HepG2 (cell line): ENCODE measurements around the gene UCHL3. TPM values are rescaled to one million over a fixed set of nuclear protein-coding genes. Genes with fewer than 3 reads are reported as not detected.
"Not testable (repeated sequence)": the region's sequence is repeated elsewhere in the genome, so short reads cannot be mapped to it uniquely, and the experiment has no call there.

Experiments
- ATAC-seq: fragments of 200-7000 bp; cut with Tn5 transposase; 3 replicates; pipeline ENCODE4 v1.9.1; 2020; ENCODE audit warnings: mild to moderate bottlenecking, moderate library complexity
- BruUV-seq: library from RNA; stranded (reverse); fragments of 400-500 nt; replicated peaks from 2 replicates; lab custom pipeline; 2021; lab: Mats Ljungman, UMichigan
- CTCF ChIA-PET: fragments of 300-600 bp; formaldehyde crosslinking; extraction: SDS; loops from one replicate; lab custom pipeline; 2021; ENCODE audit warnings: low total read pairs, inconsistent platforms, low intra/inter-chr PET ratio; lab: Yijun Ruan, JAX
- POLR2A ChIA-PET: fragments of 350-600 bp; sonication (Branson Sonifier 250); formaldehyde crosslinking; loops from one replicate; lab custom pipeline; 2020; ENCODE audit warnings: antibody characterized with exemption, inconsistent platforms; lab: Yijun Ruan, JAX
- DNase-seq: peaks from one replicate; pipeline ENCODE4 v3.0.0-alpha.2; 2015; ENCODE audit warnings: low spot score
- FAIRE-seq: peaks from 3 replicates; lab custom pipeline; 2011; peaks lifted over from hg19 to GRCh38; lab: Jason Lieb, UNC
- H2AFZ ChIP-seq: one replicate; pipeline ENCODE4 v1.6.1; 2011; ENCODE audit warnings: low read length, inconsistent platforms
- H3K27ac ChIP-seq: fragments of 300-600 bp; 3 replicates; pipeline ENCODE4 v1.8.0; 2011; ENCODE audit warnings: mixed run types, mild to moderate bottlenecking, mixed read lengths, low read length, inconsistent platforms; ENCODE audit not compliant: insufficient read depth; ENCODE audit errors: extremely low read length
- H3K27me3 ChIP-seq, 2 experiments: fragments of 200-600 bp in 1 of 2; 2 replicates in 1 of 2; 3 replicates in 1 of 2; pipeline versions ENCODE4 v1.6.0 to v1.8.0; 2011; ENCODE audit warnings: low read length in 2 of 2, mild to moderate bottlenecking in 2 of 2, moderate library complexity in 2 of 2, inconsistent platforms in 1 of 2; ENCODE audit not compliant: insufficient read depth in 2 of 2, control insufficient read depth in 1 of 2
- H3K36me3 ChIP-seq, 2 experiments: fragments of 200-600 bp in 1 of 2; replicated peaks in 1 of 2; 2 replicates in 1 of 2; 3 replicates in 1 of 2; pipeline versions ENCODE4 v1.5.1 to v1.8.0; 2011; ENCODE audit warnings: low read length in 2 of 2, inconsistent platforms in 1 of 2; ENCODE audit not compliant: insufficient read depth in 2 of 2, control insufficient read depth in 1 of 2
- H3K4me1 ChIP-seq: 2 replicates; pipeline ENCODE4 v1.5.1; 2012; ENCODE audit warnings: low read length, inconsistent platforms; ENCODE audit not compliant: insufficient read depth
- H3K4me2 ChIP-seq: 2 replicates; pipeline ENCODE4 v1.6.0; 2011; ENCODE audit warnings: low read depth, low read length, inconsistent platforms
- H3K4me3 ChIP-seq, 3 experiments: fragments of 200-600 bp in 1 of 3; sonication (generic), shearing (Covaris generic) in 1 of 3; replicated peaks in 1 of 3; 2 replicates each; pipeline ENCODE4 v1.5.1; 2011 to 2016; ENCODE audit warnings: low read length in 3 of 3, inconsistent platforms in 2 of 3, low read depth in 2 of 3, mild to moderate bottlenecking in 2 of 3, control low read depth in 1 of 3, mixed read lengths in 1 of 3; ENCODE audit not compliant: insufficient read depth in 1 of 3
- H3K79me2 ChIP-seq: one replicate; pipeline ENCODE4 v1.6.1; 2011; ENCODE audit warnings: low read length, inconsistent platforms; ENCODE audit not compliant: insufficient read depth
- H3K9ac ChIP-seq: 2 replicates; pipeline ENCODE4 v1.6.0; 2011; ENCODE audit warnings: mild to moderate bottlenecking, low read depth, low read length, inconsistent platforms; ENCODE audit not compliant: insufficient read depth
- H3K9me3 ChIP-seq: 2 replicates; pipeline ENCODE4 v1.5.1; 2012; ENCODE audit warnings: mild to moderate bottlenecking, low read length
- H4K20me1 ChIP-seq: 2 replicates; pipeline ENCODE4 v1.6.0; 2011; ENCODE audit warnings: inconsistent platforms, mild to moderate bottlenecking, low read length, moderate library complexity; ENCODE audit not compliant: insufficient read depth
- CERS6 ChIP-seq: sonication (generic); formaldehyde crosslinking; IDR thresholded peaks from 2 replicates; pipeline ENCODE4 v1.5.0; 2020; ENCODE audit warnings: missing genetic modification reagents
- GATAD1 ChIP-seq: IDR thresholded peaks from 2 replicates; pipeline ENCODE4 v1.6.1; 2016; ENCODE audit warnings: missing genetic modification reagents, missing compliant biosample characterization
- IRF9 ChIP-seq: sonication (generic); formaldehyde crosslinking; IDR thresholded peaks from 2 replicates; pipeline ENCODE4 v1.8.0; 2022; ENCODE audit warnings: missing genetic modification reagents, mild to moderate bottlenecking, borderline replicate concordance
- MTA3 ChIP-seq: sonication (generic); formaldehyde crosslinking; IDR thresholded peaks from 2 replicates; pipeline ENCODE4 v1.4.0; 2020; ENCODE audit warnings: missing genetic modification reagents
- NONO ChIP-seq, 2 experiments: fragments of 450-650 bp in 1 of 2; sonication (generic) in 1 of 2; formaldehyde crosslinking in 1 of 2; IDR thresholded peaks in 1 of 2; conservative IDR thresholded peaks in 1 of 2; 2 replicates each; pipeline versions ENCODE4 v1.6.1 to v1.8.0; 2017 to 2022; ENCODE audit warnings: mild to moderate bottlenecking in 1 of 2, missing genetic modification reagents in 1 of 2, moderate library complexity in 1 of 2
- RFXANK ChIP-seq: IDR thresholded peaks from 2 replicates; pipeline ENCODE4 v1.6.1; 2016
- ZNF124 ChIP-seq: sonication (generic); formaldehyde crosslinking; IDR thresholded peaks from 2 replicates; pipeline ENCODE4 v1.4.0; 2020; ENCODE audit warnings: missing genetic modification reagents
- WGBS: methylation state at CpG from one replicate; pipeline ENCODE4 v1.1.6; 2017; ENCODE audit warnings: low lambda C conversion rate; 5-methylcytosine and 5-hydroxymethylcytosine counted together
- in situ Hi-C: cut with HindIII; loops from 2 replicates; pipeline ENCODE4 v1.10.0; 2017; ENCODE audit warnings: low pct_unique_long_range_greater_than_20kb; ENCODE audit not compliant: extremely low pct_ligation_motif_present
- intact Hi-C: fragments of 100-400 bp; cut with micrococcal nuclease; formaldehyde crosslinking; loops from one replicate; pipeline ENCODE4 v1.10.0; 2022; ENCODE audit not compliant: unreplicated experiment
- polyA plus RNA-seq, 8 experiments: library from polyadenylated mRNA; depleted of rRNA in 3 of 8; stranded (reverse) in 7 of 8; unstranded in 1 of 8; fragments of >200 nt; fragmentation: Illumina TruSeq in 4 of 8; extraction: Trizol in 4 of 8; gene quantifications; 2 replicates each; pipeline versions ENCODE4 v1.2.1 to v1.2.3, GENCODE V29; 2011 to 2016; ENCODE audit warnings: low read depth in 4 of 8, missing spikeins in 1 of 8, mixed read lengths in 1 of 8; ENCODE audit not compliant: insufficient read depth in 1 of 8
- total RNA-seq, 5 experiments: library from RNA; depleted of rRNA; stranded (reverse); fragments of >200 nt; fragmentation: Illumina TruSeq; extraction: Trizol; gene quantifications; 2 replicates each; pipeline ENCODE4 v1.2.3, GENCODE V29; 2016; ENCODE audit warnings: low read depth in 1 of 5

The UCHL3 gene
- total and polyA plus RNA-seq, 2 of the 13 experiments (the other 11 are each of a cell fraction or from before 2014, with no cell fraction given): 36.2 to 93.3 TPM

GRCh38 chr13:75545386-75545785, 4.2 kb upstream of the UCHL3 start:
- H3K36me3 ChIP-seq, H3K4me3 ChIP-seq, H3K4me2 ChIP-seq, FAIRE-seq, H3K79me2 ChIP-seq, CTCF ChIA-PET, H3K9ac ChIP-seq, H3K27ac ChIP-seq, DNase-seq, ATAC-seq, H2AFZ ChIP-seq, H4K20me1 ChIP-seq, H3K9me3 ChIP-seq, H3K27me3 ChIP-seq, BruUV-seq: not testable (repeated sequence)
- H3K4me1 ChIP-seq: peaks cover 48% of the 10 kb centered on the region
- WGBS: 84% methylated on average over 14 of the region's 14 CpGs
- POLR2A ChIA-PET: interaction anchor here (0.7 kb wide), 1 partner anchor 125 kb away, joined by 3 read pairs; no protein-coding TSS in a partner anchor
- in situ Hi-C loops: loop anchor here (5.0 to 10.0 kb wide), 2 partner anchors 58 to 171 kb away; no protein-coding TSS in a partner anchor
- intact Hi-C loops: loop anchor here (5.0 kb wide), 2 partner anchors 188 to 243 kb away; no protein-coding TSS in a partner anchor

- POLR2A ChIA-PET: no interaction called here
- ATAC-seq: no peak
- TF ChIP-seq MTA3 (CRISPR knock-in tag) (no peak), RFXANK (CRISPR knock-in tag) (no peak), ZNF124 (no peak), GATAD1 (CRISPR knock-in tag) (no peak), NONO (IDR thresholded peaks at IDR 0.05) (no peak), NONO (CRISPR knock-in tag; conservative IDR thresholded peaks at IDR 0.05) (no peak), IRF9 (CRISPR knock-in tag) (no peak), CERS6 (no peak)
- TF ChIP-seq, all 625 proteins: peak for 0
- no peaks in the 10 kb centered on the region for H3K9me3 ChIP-seq
- no peak overlapping the region for H3K27ac ChIP-seq
- no peaks in the 10 kb centered on the region for H4K20me1 ChIP-seq
- H3K4me3 ChIP-seq: no peak overlapping the region
- H3K9ac ChIP-seq: no peak overlapping the region
- no peaks in the 10 kb centered on the region; a peak in 1 of 5 replicates for H3K27me3 ChIP-seq
- no peak for FAIRE-seq
- H3K79me2 ChIP-seq: peaks cover 24% of the 10 kb centered on the region
- peaks cover 53% of the 10 kb centered on the region for H3K4me1 ChIP-seq
- no peaks in the 10 kb centered on the region for H3K36me3 ChIP-seq
- peak overlapping the region; percentile 67 for H2AFZ ChIP-seq
- no TSS peak for BruUV-seq
- intact Hi-C loops (loop anchor here (5.0 kb wide), 2 partner anchors 191 to 246 kb away; no protein-coding TSS in a partner anchor), in situ Hi-C loops (loop anchor here (5.0 to 10.0 kb wide), 2 partner anchors 61 to 173 kb away; no protein-coding TSS in a partner anchor)
- H3K4me2 ChIP-seq: no peak overlapping the region
- 66% methylated on average over 3 of the region's 3 CpGs for WGBS
- CTCF ChIA-PET: no interaction called here
- DNase-seq: no peak
Measured at GRCh38 chr13:75547917-75548316, 1.7 kb upstream of the UCHL3 start.
